Ishikawa (cell line): Measurements from ENCODE around the gene PTPRN2.

Experiments used
- CEBPB ChIP-seq: IDR thresholded peaks from 2 replicates; pipeline ENCODE4 v1.6.1; 2012
- CREB1 ChIP-seq: IDR thresholded peaks from 2 replicates; pipeline ENCODE4 v1.6.1; 2012; ENCODE audit warnings: low read depth
- EGR1 ChIP-seq: IDR thresholded peaks from 2 replicates; pipeline ENCODE4 v1.6.1; 2012
- EP300 ChIP-seq: IDR thresholded peaks from 2 replicates; pipeline ENCODE4 v1.6.1; 2012; ENCODE audit warnings: borderline replicate concordance
- FOXM1 ChIP-seq: IDR thresholded peaks from 2 replicates; pipeline ENCODE4 v1.6.1; 2012; ENCODE audit warnings: low read depth, borderline replicate concordance
- NFIC ChIP-seq: IDR thresholded peaks from 2 replicates; pipeline ENCODE4 v1.6.1; 2012
- RAD21 ChIP-seq: IDR thresholded peaks from 2 replicates; pipeline ENCODE4 v1.6.1; 2012; ENCODE audit warnings: low read depth
- TAF1 ChIP-seq: IDR thresholded peaks from 2 replicates; pipeline ENCODE4 v1.6.1; 2012; ENCODE audit warnings: low read depth, mild to moderate bottlenecking
- TCF12 ChIP-seq: IDR thresholded peaks from 2 replicates; pipeline ENCODE4 v1.6.1; 2012; ENCODE audit warnings: low read depth
- TEAD4 ChIP-seq: IDR thresholded peaks from 2 replicates; pipeline ENCODE4 v1.6.1; 2012
- YY1 ChIP-seq: IDR thresholded peaks from 2 replicates; pipeline ENCODE4 v1.6.1; 2012; ENCODE audit warnings: low read depth
- ZBTB7A ChIP-seq: IDR thresholded peaks from 2 replicates; pipeline ENCODE4 v1.6.1; 2012; ENCODE audit warnings: low read depth
- TF ChIP-seq, protein P1 (sequence below): IDR thresholded peaks from 2 replicates; pipeline ENCODE4 v1.6.1; 2012
- TF ChIP-seq, protein P2 (sequence below): IDR thresholded peaks from 2 replicates; pipeline ENCODE4 v1.6.1; 2012; ENCODE audit warnings: low read depth, mild to moderate bottlenecking
- TF ChIP-seq, protein P3 (sequence below): IDR thresholded peaks from 2 replicates; pipeline ENCODE4 v1.6.1; 2012

PTPRN2 gene

DNA sequence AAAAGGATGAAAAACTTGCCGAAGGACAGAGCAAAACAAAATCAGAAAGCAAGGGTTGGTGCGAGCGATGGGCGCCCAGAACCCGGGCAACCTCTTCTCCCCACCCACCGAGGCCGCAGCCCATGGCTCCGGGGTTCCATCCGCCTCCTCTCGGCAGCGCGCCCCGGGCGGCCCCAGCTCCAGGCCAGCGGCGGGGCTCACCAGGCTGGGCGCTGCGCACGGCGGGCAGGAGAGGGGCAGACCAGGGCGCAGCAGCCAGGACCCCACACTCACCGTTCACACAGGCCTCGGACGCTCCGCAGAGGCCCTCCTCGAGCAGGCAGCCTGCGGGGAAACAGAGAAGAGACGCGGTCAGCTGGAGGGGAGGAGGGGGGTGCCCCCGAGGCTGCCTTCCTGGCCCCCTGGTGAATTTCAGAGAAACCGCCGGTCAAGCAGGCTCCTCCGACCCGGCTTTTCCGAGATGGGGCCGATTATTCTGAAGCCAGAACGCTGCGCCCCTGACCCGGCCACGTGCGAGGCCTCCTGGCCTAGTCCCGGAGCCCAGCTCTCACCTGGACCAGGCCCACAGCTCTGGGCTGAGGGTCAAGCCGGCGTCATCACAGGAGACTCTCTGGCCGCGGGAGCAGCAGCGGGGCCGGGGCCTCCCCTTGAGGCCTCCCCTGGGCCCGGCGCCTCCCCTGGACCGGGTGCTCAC is 98.0 kb downstream of the PTPRN2 start:
- TF ChIP-seq, protein P1, sequence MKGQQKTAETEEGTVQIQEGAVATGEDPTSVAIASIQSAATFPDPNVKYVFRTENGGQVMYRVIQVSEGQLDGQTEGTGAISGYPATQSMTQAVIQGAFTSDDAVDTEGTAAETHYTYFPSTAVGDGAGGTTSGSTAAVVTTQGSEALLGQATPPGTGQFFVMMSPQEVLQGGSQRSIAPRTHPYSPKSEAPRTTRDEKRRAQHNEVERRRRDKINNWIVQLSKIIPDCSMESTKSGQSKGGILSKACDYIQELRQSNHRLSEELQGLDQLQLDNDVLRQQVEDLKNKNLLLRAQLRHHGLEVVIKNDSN: no peak
- no peak for TF ChIP-seq CREB1
- TF ChIP-seq TAF1: no peak
- no peak for TF ChIP-seq FOXM1
- TF ChIP-seq TEAD4: no peak
- no peak for TF ChIP-seq CEBPB

DNA sequence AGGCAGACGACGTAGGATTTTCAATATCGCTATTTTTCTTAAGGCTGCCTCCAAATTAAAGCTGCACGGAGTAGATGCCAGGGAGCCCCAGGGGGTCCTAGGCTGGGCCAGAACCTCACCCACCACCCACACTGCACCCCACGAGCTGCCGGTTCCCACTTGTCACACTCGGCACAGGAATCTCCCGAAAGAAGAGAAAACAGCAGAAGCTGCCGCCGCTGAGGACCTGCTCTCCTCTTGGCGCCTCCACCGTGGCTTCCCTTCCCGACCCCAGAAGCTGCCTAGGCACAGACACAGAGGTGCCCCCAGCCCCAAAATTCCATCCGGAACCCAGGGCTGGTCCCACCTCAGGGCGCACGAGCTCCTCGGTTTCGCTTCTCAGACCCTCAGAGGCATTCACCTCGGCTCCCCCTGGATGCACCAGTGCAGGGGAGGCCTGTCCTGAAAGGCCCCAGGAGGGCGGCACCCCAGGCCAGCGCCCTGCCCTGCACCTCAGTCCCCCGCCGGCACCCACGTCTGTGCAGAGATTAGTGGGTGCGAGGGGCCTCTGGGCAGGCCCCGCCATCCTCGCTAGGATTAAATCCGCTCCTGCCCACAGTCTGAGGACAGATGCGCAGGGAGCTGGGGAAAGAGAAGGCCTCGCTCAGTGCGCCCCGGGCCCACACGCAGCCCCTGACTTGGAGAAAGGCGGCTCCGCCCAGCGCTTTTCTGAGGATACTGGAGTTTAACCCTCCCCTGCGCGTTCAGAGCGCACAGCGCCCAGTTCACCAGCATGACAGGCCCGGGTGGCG is 99.2 kb downstream of the PTPRN2 start:
- no peak for TF ChIP-seq TEAD4
- no peak for TF ChIP-seq CREB1
- TF ChIP-seq, protein P1: no peak
- TF ChIP-seq, protein P2, sequence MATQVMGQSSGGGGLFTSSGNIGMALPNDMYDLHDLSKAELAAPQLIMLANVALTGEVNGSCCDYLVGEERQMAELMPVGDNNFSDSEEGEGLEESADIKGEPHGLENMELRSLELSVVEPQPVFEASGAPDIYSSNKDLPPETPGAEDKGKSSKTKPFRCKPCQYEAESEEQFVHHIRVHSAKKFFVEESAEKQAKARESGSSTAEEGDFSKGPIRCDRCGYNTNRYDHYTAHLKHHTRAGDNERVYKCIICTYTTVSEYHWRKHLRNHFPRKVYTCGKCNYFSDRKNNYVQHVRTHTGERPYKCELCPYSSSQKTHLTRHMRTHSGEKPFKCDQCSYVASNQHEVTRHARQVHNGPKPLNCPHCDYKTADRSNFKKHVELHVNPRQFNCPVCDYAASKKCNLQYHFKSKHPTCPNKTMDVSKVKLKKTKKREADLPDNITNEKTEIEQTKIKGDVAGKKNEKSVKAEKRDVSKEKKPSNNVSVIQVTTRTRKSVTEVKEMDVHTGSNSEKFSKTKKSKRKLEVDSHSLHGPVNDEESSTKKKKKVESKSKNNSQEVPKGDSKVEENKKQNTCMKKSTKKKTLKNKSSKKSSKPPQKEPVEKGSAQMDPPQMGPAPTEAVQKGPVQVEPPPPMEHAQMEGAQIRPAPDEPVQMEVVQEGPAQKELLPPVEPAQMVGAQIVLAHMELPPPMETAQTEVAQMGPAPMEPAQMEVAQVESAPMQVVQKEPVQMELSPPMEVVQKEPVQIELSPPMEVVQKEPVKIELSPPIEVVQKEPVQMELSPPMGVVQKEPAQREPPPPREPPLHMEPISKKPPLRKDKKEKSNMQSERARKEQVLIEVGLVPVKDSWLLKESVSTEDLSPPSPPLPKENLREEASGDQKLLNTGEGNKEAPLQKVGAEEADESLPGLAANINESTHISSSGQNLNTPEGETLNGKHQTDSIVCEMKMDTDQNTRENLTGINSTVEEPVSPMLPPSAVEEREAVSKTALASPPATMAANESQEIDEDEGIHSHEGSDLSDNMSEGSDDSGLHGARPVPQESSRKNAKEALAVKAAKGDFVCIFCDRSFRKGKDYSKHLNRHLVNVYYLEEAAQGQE: no peak
- TF ChIP-seq ZBTB7A: no peak
- TF ChIP-seq, protein P3, sequence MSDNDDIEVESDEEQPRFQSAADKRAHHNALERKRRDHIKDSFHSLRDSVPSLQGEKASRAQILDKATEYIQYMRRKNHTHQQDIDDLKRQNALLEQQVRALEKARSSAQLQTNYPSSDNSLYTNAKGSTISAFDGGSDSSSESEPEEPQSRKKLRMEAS: no peak
- TF ChIP-seq NFIC: no peak
- no peak for TF ChIP-seq YY1
- TF ChIP-seq EP300: no peak
- no peak for TF ChIP-seq FOXM1
- no peak for TF ChIP-seq CEBPB
- no peak for TF ChIP-seq TCF12
- no peak for TF ChIP-seq RAD21
- no peak for TF ChIP-seq EGR1
- TF ChIP-seq TAF1: no peak

DNA sequence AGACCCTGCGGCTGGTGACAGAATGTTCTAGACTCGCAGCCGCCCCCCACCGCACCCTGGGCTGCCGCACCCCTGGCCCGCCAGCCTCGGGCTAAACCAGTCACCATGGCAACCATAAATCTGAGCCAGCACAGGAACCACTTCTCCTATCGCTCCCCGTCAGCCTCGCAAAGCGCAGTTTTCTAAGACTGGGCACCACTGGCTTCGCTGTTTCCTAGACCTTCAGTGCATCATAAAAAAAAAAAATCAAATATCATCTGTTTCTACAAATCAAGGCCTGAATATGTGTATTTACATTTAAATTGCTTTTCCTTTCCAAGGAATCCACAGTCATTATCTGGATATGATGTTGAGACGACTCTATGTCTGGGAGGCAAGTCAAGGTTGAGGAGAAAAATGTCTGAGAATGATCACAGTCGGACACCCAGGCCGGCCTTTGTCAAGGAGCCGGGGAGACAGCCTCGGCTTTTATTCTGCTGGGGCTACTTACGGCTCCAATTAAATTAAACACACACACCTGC is 99.9 kb downstream of the PTPRN2 start:
- no peak for TF ChIP-seq CREB1
- TF ChIP-seq TEAD4: no peak
- no peak for TF ChIP-seq NFIC
- no peak for TF ChIP-seq RAD21
- TF ChIP-seq, protein P2: no peak
- TF ChIP-seq FOXM1: no peak
- TF ChIP-seq, protein P3: no peak
- no peak for TF ChIP-seq YY1
- TF ChIP-seq TCF12: no peak
- TF ChIP-seq EP300: no peak
- TF ChIP-seq ZBTB7A: no peak
- no peak for TF ChIP-seq CEBPB
- TF ChIP-seq TAF1: no peak

DNA sequence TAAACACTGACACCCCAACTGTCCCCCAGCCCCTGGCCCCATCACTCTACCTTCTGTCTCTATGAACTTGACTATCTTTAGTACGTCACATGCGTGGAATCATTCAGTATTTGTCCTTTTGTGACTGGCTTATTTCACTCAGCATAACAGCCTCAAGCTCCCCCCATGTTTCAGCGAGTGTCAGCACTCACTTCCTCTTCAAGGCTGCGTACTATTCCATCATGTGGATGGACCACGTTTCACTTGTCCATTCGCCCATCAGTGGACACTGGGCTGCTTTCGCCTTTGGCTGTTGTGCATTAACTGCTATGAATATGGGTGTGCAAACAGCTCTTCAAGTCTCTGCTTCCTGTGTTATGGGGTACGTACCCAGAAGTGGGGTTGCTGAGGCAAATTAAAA is 100.7 kb downstream of the PTPRN2 start:
- TF ChIP-seq CEBPB (no peak), ZBTB7A (no peak), TCF12 (no peak), RAD21 (no peak)

DNA sequence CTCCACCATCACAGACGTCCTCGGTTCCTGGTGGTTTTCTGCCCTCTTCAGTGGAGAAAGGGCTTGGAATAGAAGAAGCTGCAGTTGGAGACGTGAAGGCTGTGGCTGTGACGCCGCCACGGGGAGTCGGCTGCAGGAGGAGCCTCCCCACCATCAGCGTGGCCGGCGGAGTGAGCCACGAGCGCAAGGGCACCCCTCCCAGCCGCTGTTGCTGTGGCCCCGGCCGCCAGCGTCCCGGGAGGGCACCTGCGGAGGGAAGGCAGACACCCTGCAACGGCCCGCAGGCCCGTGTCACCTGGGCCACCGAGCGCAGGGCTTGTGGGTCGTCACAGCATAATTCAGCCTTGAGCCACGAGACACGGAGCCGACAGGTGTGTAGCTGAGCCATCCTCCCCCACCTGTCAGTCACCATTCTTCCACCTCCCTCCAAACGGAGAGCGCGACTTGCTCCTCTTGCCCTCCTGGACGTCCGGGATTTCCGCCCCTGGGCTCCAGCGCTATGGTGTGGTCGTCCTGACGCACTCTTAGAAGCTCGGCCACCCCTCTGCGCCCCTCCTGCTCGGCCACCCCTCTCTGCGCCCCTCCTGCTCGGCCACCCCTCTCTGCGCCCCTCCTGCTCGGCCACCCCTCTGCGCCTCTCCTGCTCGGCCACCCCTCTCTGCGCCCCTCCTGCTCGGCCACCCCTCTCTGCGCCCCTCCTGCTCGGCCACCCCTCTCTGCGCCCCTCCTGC is 102.7 kb downstream of the PTPRN2 start:
- TF ChIP-seq, protein P1: no peak
- TF ChIP-seq CREB1: no peak
- no peak for TF ChIP-seq TEAD4
- TF ChIP-seq NFIC: no peak
- TF ChIP-seq CEBPB: no peak
- no peak for TF ChIP-seq TAF1
- TF ChIP-seq RAD21: no peak
- TF ChIP-seq, protein P2: no peak
- no peak for TF ChIP-seq ZBTB7A
